ENCODE data around the gene WASF3.

WASF3 gene

DNA sequence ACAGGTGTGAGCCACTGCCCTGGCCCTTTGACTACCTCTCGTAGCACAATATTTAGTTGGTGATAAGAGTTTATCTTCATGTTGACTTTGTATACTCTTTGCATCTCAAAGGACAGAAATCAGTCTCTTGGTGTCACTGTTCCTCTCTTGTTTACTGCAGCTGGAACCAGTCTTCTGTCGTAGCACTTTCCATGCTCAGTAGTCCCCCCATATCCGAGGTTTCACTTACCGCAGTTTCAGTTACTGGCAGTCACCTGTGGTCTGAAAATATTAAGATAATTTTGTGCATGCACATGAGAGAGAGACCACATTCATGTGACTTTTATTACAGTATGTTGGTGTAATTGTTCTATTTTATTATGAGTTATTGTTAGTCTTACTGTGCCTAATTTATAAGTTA, 49.1 kb downstream of the WASF3 start:
- no peak for DNase-seq (ENCODE audit: low read depth in 1 of 2, low spot score in 1 of 2)
- Histone ChIP-seq H3K27me3 (ENCODE audit: insufficient read depth, poor library complexity, severe bottlenecking) (peaks cover 3% of the 10 kb centered on the region), H3K27ac (replicated peaks) (no peak overlapping the region), H3K4me3 (replicated peaks; ENCODE audit: insufficient read depth, low read length) (no peak overlapping the region)
- TF ChIP-seq, protein P1, sequence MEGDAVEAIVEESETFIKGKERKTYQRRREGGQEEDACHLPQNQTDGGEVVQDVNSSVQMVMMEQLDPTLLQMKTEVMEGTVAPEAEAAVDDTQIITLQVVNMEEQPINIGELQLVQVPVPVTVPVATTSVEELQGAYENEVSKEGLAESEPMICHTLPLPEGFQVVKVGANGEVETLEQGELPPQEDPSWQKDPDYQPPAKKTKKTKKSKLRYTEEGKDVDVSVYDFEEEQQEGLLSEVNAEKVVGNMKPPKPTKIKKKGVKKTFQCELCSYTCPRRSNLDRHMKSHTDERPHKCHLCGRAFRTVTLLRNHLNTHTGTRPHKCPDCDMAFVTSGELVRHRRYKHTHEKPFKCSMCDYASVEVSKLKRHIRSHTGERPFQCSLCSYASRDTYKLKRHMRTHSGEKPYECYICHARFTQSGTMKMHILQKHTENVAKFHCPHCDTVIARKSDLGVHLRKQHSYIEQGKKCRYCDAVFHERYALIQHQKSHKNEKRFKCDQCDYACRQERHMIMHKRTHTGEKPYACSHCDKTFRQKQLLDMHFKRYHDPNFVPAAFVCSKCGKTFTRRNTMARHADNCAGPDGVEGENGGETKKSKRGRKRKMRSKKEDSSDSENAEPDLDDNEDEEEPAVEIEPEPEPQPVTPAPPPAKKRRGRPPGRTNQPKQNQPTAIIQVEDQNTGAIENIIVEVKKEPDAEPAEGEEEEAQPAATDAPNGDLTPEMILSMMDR (IDR thresholded peaks at IDR 0.05; ENCODE audit: insufficient read depth, low read length), result no peak
- TF ChIP-seq SPI1 (IDR thresholded peaks at IDR 0.05; ENCODE audit: borderline replicate concordance, low read depth) (no peak), GABPA (IDR thresholded peaks at IDR 0.05; ENCODE audit: low read depth) (no peak), POLR2AphosphoS5 (IDR thresholded peaks at IDR 0.05; ENCODE audit: low read depth) (no peak)
- TF ChIP-seq, protein P2, sequence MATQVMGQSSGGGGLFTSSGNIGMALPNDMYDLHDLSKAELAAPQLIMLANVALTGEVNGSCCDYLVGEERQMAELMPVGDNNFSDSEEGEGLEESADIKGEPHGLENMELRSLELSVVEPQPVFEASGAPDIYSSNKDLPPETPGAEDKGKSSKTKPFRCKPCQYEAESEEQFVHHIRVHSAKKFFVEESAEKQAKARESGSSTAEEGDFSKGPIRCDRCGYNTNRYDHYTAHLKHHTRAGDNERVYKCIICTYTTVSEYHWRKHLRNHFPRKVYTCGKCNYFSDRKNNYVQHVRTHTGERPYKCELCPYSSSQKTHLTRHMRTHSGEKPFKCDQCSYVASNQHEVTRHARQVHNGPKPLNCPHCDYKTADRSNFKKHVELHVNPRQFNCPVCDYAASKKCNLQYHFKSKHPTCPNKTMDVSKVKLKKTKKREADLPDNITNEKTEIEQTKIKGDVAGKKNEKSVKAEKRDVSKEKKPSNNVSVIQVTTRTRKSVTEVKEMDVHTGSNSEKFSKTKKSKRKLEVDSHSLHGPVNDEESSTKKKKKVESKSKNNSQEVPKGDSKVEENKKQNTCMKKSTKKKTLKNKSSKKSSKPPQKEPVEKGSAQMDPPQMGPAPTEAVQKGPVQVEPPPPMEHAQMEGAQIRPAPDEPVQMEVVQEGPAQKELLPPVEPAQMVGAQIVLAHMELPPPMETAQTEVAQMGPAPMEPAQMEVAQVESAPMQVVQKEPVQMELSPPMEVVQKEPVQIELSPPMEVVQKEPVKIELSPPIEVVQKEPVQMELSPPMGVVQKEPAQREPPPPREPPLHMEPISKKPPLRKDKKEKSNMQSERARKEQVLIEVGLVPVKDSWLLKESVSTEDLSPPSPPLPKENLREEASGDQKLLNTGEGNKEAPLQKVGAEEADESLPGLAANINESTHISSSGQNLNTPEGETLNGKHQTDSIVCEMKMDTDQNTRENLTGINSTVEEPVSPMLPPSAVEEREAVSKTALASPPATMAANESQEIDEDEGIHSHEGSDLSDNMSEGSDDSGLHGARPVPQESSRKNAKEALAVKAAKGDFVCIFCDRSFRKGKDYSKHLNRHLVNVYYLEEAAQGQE (IDR thresholded peaks at IDR 0.05; ENCODE audit: insufficient replicate concordance, low read depth), result no peak

DNA sequence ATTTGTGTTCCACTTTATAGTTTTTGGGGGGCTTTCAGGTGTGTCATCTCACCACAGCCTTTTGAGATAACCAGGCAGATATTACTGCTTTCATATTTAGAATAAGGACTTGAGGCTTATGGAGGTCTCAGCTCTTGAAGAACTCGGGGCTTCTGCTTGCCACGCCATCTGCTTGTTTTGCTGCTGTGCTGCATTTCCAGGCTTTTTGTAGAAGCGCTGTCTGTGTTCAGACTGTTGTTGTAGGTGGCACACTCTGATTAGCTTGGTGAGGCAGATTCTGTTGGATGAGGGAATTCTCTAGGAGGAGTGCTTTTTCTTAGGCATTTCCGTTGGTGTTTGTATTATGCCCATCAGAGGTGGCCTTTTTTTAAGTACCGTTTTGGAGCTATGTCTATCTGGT, 57.2 kb downstream of the WASF3 start:
- Histone ChIP-seq H3K27ac (replicated peaks) (no peak overlapping the region), H3K27me3 (ENCODE audit: insufficient read depth, poor library complexity, severe bottlenecking) (peaks cover 6% of the 10 kb centered on the region), H3K4me3 (replicated peaks; ENCODE audit: insufficient read depth, low read length) (no peak overlapping the region)
- DNase-seq (ENCODE audit: low read depth in 1 of 2, low spot score in 1 of 2), result no peak
- TF ChIP-seq GABPA (IDR thresholded peaks at IDR 0.05; ENCODE audit: low read depth), result no peak
- TF ChIP-seq SPI1 (IDR thresholded peaks at IDR 0.05; ENCODE audit: borderline replicate concordance, low read depth), result no peak
- TF ChIP-seq, protein P1 (IDR thresholded peaks at IDR 0.05; ENCODE audit: insufficient read depth, low read length), result no peak
- TF ChIP-seq POLR2AphosphoS5 (IDR thresholded peaks at IDR 0.05; ENCODE audit: low read depth), result no peak
- TF ChIP-seq, protein P2 (IDR thresholded peaks at IDR 0.05; ENCODE audit: insufficient replicate concordance, low read depth), result no peak

DNA sequence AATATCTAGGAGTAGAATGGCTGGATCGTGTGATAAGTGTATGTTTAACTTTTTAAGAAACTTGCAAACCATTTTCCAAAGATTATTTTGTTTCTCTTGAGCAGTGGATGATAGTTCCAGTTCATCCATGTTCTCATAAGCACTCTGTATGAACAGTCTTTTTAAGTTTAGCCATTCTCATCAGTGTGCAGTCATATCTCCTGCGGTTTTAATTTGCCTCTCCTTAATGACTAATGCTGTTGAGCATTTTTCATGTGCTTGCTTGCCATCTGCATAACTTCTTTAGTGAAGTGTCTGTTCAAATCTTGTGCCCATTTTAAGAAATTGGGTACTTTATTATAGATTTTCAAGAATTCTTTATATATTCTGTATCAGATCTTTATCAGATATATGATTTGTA, 58.6 kb downstream of the WASF3 start:
- no peak for DNase-seq (ENCODE audit: low read depth in 1 of 2, low spot score in 1 of 2)
- peaks cover 6% of the 10 kb centered on the region for H3K27me3 ChIP-seq (ENCODE audit: insufficient read depth, poor library complexity, severe bottlenecking)

More for the DNA sequence above, 58.6 kb downstream of the WASF3 start:
- Histone ChIP-seq H3K4me3 (replicated peaks; ENCODE audit: insufficient read depth, low read length) (no peak overlapping the region), H3K27ac (replicated peaks) (no peak overlapping the region)
- TF ChIP-seq POLR2AphosphoS5 (IDR thresholded peaks at IDR 0.05; ENCODE audit: low read depth), result no peak
- TF ChIP-seq, protein P1 (IDR thresholded peaks at IDR 0.05; ENCODE audit: insufficient read depth, low read length), result no peak
- TF ChIP-seq, protein P2 (IDR thresholded peaks at IDR 0.05; ENCODE audit: insufficient replicate concordance, low read depth), result no peak
- no peak for TF ChIP-seq SPI1 (IDR thresholded peaks at IDR 0.05; ENCODE audit: borderline replicate concordance, low read depth)
- no peak for TF ChIP-seq GABPA (IDR thresholded peaks at IDR 0.05; ENCODE audit: low read depth)
